ENCODE results near the gene F2RL1. TPM values are rescaled to one million over a fixed set of nuclear protein-coding genes. Genes with fewer than 3 reads are reported as not detected.
"Not testable (repeated sequence)": the region's sequence is repeated elsewhere in the genome, so short reads cannot be mapped to it uniquely, and the experiment has no call there.

F2RL1 gene
- total and polyA plus RNA-seq, 7 experiments from 2014 or later: 0.48 to 6.2 (median 3.2) TPM

- no peak for ATAC-seq
- Histone ChIP-seq H3K36me3 (ENCODE audit: control insufficient read depth in 2 of 3, insufficient read depth in 3 of 3, low read length in 3 of 3) (no peaks in the 10 kb centered on the region), H3K27me3 (ENCODE audit: control insufficient read depth in 2 of 2, insufficient read depth in 2 of 2, low read length in 2 of 2) (no peaks in the 10 kb centered on the region), H3K27ac (ENCODE audit: low read depth, low read length) (no peak overlapping the region), H3K9me3 (ENCODE audit: control insufficient read depth in 2 of 3, low read length in 3 of 3) (no peaks in the 10 kb centered on the region), H3K4me1 (ENCODE audit: control insufficient read depth in 2 of 2, insufficient read depth in 2 of 2, low read length in 2 of 2) (no peaks in the 10 kb centered on the region), H3K4me3 (ENCODE audit: low read length) (no peak overlapping the region)
- DNase-seq: no peak
- ChIA-PET CTCF (no interaction called here), POLR2A (no interaction called here)
- H3K27me3 Mint-ChIP-seq: peaks cover 0 to 16% (median 5%) of the 10 kb centered on the region in 5 donors
- H3K4me1 Mint-ChIP-seq: peaks cover 0 to 5% (median 0%) of the 10 kb centered on the region in 7 donors
- no peaks in the 10 kb centered on the region for H3K36me3 Mint-ChIP-seq
- no peak overlapping the region for H3K27ac Mint-ChIP-seq
- intact Hi-C loops (cut with micrococcal nuclease): no loop called here
- peaks cover 0 to 11% (median 4%) of the 10 kb centered on the region in 11 donors for H3K9me3 Mint-ChIP-seq
- no peak overlapping the region for H3K4me3 Mint-ChIP-seq
Measured at GRCh38 chr5:76811214-76811613, 7.6 kb upstream of the F2RL1 start.

- H3K36me3 Mint-ChIP-seq; H3K36me3 ChIP-seq (ENCODE audit: control insufficient read depth in 2 of 3, insufficient read depth in 3 of 3, low read length in 3 of 3); H3K27ac ChIP-seq (ENCODE audit: low read depth, low read length); CTCF ChIA-PET; intact Hi-C loops (cut with micrococcal nuclease); H3K9me3 ChIP-seq (ENCODE audit: control insufficient read depth in 2 of 3, low read length in 3 of 3); H3K4me1 ChIP-seq (ENCODE audit: control insufficient read depth in 2 of 2, insufficient read depth in 2 of 2, low read length in 2 of 2); H3K4me1 Mint-ChIP-seq; H3K4me3 ChIP-seq (ENCODE audit: low read length); H3K4me3 Mint-ChIP-seq; H3K27ac Mint-ChIP-seq; H3K27me3 ChIP-seq (ENCODE audit: control insufficient read depth in 2 of 2, insufficient read depth in 2 of 2, low read length in 2 of 2); POLR2A ChIA-PET; ATAC-seq; DNase-seq: not testable (repeated sequence)
- Mint-ChIP-seq H3K27me3 (peaks cover 0 to 26% (median 13%) of the 10 kb centered on the region in 5 donors), H3K9me3 (peaks cover 0 to 11% (median 4%) of the 10 kb centered on the region in 11 donors)
Measured at GRCh38 chr5:76812209-76812608, 6.6 kb upstream of the F2RL1 start.

- Histone ChIP-seq H3K27me3 (ENCODE audit: control insufficient read depth in 2 of 2, insufficient read depth in 2 of 2, low read length in 2 of 2) (no peaks in the 10 kb centered on the region), H3K4me1 (ENCODE audit: control insufficient read depth in 2 of 2, insufficient read depth in 2 of 2, low read length in 2 of 2) (peaks cover 0 to 6% of the 10 kb centered on the region in 2 donors), H3K4me3 (ENCODE audit: low read length) (no peak overlapping the region), H3K36me3 (ENCODE audit: control insufficient read depth in 2 of 3, insufficient read depth in 3 of 3, low read length in 3 of 3) (peaks cover 0 to 4% (median 0%) of the 10 kb centered on the region in 3 experiments), H3K9me3 (ENCODE audit: control insufficient read depth in 2 of 3, low read length in 3 of 3) (no peaks in the 10 kb centered on the region), H3K27ac (ENCODE audit: low read depth, low read length) (no peak overlapping the region)
- no peak overlapping the region for H3K4me3 Mint-ChIP-seq
- intact Hi-C loops (cut with micrococcal nuclease): no loop called here
- H3K4me1 Mint-ChIP-seq: peaks cover 6 to 10% (median 7%) of the 10 kb centered on the region in 7 donors
- POLR2A ChIA-PET: no interaction called here
- no peak for DNase-seq
- H3K27me3 Mint-ChIP-seq: peaks cover 0 to 43% (median 26%) of the 10 kb centered on the region in 5 donors
- CTCF ChIA-PET: no interaction called here
- ATAC-seq: no peak
- no peak overlapping the region for H3K27ac Mint-ChIP-seq
- peaks cover 0 to 11% (median 4%) of the 10 kb centered on the region in 11 donors for H3K9me3 Mint-ChIP-seq
- H3K36me3 Mint-ChIP-seq: no peaks in the 10 kb centered on the region
Measured at GRCh38 chr5:76813982-76814562, 4.8 kb upstream of the F2RL1 start.

- intact Hi-C loops (cut with micrococcal nuclease): loop anchor here in 1 of 2 donors (5.0 kb wide), 1 partner anchor 41 kb away; no protein-coding TSS in a partner anchor
- no peaks in the 10 kb centered on the region for H3K36me3 Mint-ChIP-seq
- no peaks in the 10 kb centered on the region for H3K27me3 ChIP-seq (ENCODE audit: control insufficient read depth in 2 of 2, insufficient read depth in 2 of 2, low read length in 2 of 2)
- no peaks in the 10 kb centered on the region for H3K9me3 ChIP-seq (ENCODE audit: control insufficient read depth in 2 of 3, low read length in 3 of 3)
- POLR2A ChIA-PET: no interaction called here
- ATAC-seq: no peak
- no peak for DNase-seq
- CTCF ChIA-PET: interaction anchor here (0.9 kb wide), 1 partner anchor 77 kb away, joined by 3 read pairs; no protein-coding TSS in a partner anchor
- no peak overlapping the region for H3K4me3 ChIP-seq (ENCODE audit: low read length)
- peaks cover 0 to 3% (median 0%) of the 10 kb centered on the region in 11 donors for H3K9me3 Mint-ChIP-seq
- H3K27ac Mint-ChIP-seq: no peak overlapping the region
- peaks cover 0 to 5% (median 0%) of the 10 kb centered on the region in 3 experiments for H3K36me3 ChIP-seq (ENCODE audit: control insufficient read depth in 2 of 3, insufficient read depth in 3 of 3, low read length in 3 of 3)
- H3K4me1 Mint-ChIP-seq: peaks cover 8 to 23% (median 16%) of the 10 kb centered on the region in 7 donors
- H3K4me3 Mint-ChIP-seq: no peak overlapping the region
- no peak overlapping the region for H3K27ac ChIP-seq (ENCODE audit: low read depth, low read length)
- H3K4me1 ChIP-seq (ENCODE audit: control insufficient read depth in 2 of 2, insufficient read depth in 2 of 2, low read length in 2 of 2): peaks cover 7 to 9% of the 10 kb centered on the region in 2 donors
- peaks cover 0 to 61% (median 26%) of the 10 kb centered on the region in 5 donors for H3K27me3 Mint-ChIP-seq
Measured at GRCh38 chr5:76816110-76816831, 2.6 kb upstream of the F2RL1 start.

GRCh38 chr5:76819851-76820525, 1.2 kb downstream of the F2RL1 start:
- H3K27me3 ChIP-seq (ENCODE audit: control insufficient read depth in 2 of 2, insufficient read depth in 2 of 2, low read length in 2 of 2): no peaks in the 10 kb centered on the region
- H3K9me3 Mint-ChIP-seq: peaks cover 0 to 11% (median 0%) of the 10 kb centered on the region in 11 donors
- peaks cover 0 to 68% (median 29%) of the 10 kb centered on the region in 5 donors for H3K27me3 Mint-ChIP-seq
- intact Hi-C loops (cut with micrococcal nuclease): loop anchor here (1.0 to 5.0 kb wide), 3 partner anchors 29 to 37 kb away; partner anchors contain the start of gene S100Z (in 1 of the 2)
- H3K36me3 ChIP-seq (ENCODE audit: control insufficient read depth in 2 of 3, insufficient read depth in 3 of 3, low read length in 3 of 3): peaks cover 0 to 5% (median 0%) of the 10 kb centered on the region in 3 experiments
- peak overlapping the region in 4 of 9 donors; percentile 5 to 58 (median 28) for H3K27ac Mint-ChIP-seq
- H3K27ac ChIP-seq (ENCODE audit: low read depth, low read length): no peak overlapping the region
- H3K36me3 Mint-ChIP-seq: peaks cover 0 to 9% (median 4%) of the 10 kb centered on the region in 5 donors
- DNase-seq (no peak), ATAC-seq (peak; percentile 27)
- no peaks in the 10 kb centered on the region for H3K9me3 ChIP-seq (ENCODE audit: control insufficient read depth in 2 of 3, low read length in 3 of 3)
- peaks cover 7 to 9% of the 10 kb centered on the region in 2 donors for H3K4me1 ChIP-seq (ENCODE audit: control insufficient read depth in 2 of 2, insufficient read depth in 2 of 2, low read length in 2 of 2)
- peak overlapping the region; percentile 80 to 93 (median 86) for H3K4me3 Mint-ChIP-seq
- POLR2A ChIA-PET: interaction anchor here (0.6 kb wide), 2 partner anchors 29 to 547 kb away, joined by 3 to 4 read pairs; partner anchors contain the start of gene S100Z
- peak overlapping the region; percentile 89 for H3K4me3 ChIP-seq (ENCODE audit: low read length)
- CTCF ChIA-PET: no interaction called here
- peaks cover 8 to 24% (median 16%) of the 10 kb centered on the region in 7 donors for H3K4me1 Mint-ChIP-seq

- ChIA-PET POLR2A (interaction anchor here (0.6 kb wide), 2 partner anchors 206 to 547 kb away, joined by 4 read pairs; no protein-coding TSS in a partner anchor), CTCF (no interaction called here)
- Histone ChIP-seq H3K9me3 (ENCODE audit: control insufficient read depth in 2 of 3, low read length in 3 of 3) (no peaks in the 10 kb centered on the region), H3K36me3 (ENCODE audit: control insufficient read depth in 2 of 3, insufficient read depth in 3 of 3, low read length in 3 of 3) (peaks cover 0 to 5% (median 0%) of the 10 kb centered on the region in 3 experiments), H3K4me3 (ENCODE audit: low read length) (no peak overlapping the region), H3K4me1 (ENCODE audit: control insufficient read depth in 2 of 2, insufficient read depth in 2 of 2, low read length in 2 of 2) (peaks cover 7 to 9% of the 10 kb centered on the region in 2 donors), H3K27me3 (ENCODE audit: control insufficient read depth in 2 of 2, insufficient read depth in 2 of 2, low read length in 2 of 2) (no peaks in the 10 kb centered on the region), H3K27ac (ENCODE audit: low read depth, low read length) (no peak overlapping the region)
- Mint-ChIP-seq H3K4me1 (peaks cover 8 to 24% (median 16%) of the 10 kb centered on the region in 7 donors), H3K27me3 (peaks cover 0 to 64% (median 26%) of the 10 kb centered on the region in 5 donors), H3K27ac (peak overlapping the region in 1 of 9 donors; percentile 58), H3K36me3 (peaks cover 0 to 9% (median 6%) of the 10 kb centered on the region in 5 donors), H3K9me3 (peaks cover 0 to 12% (median 0%) of the 10 kb centered on the region in 11 donors), H3K4me3 (peak overlapping the region in 9 of 10 donors; percentile 59 to 93 (median 86))
- intact Hi-C loops (cut with micrococcal nuclease): no loop called here
- ATAC-seq: no peak
- DNase-seq: no peak
Measured at GRCh38 chr5:76820526-76820890, 1.7 kb downstream of the F2RL1 start.

Measured in naive thymus-derived CD4-positive, alpha-beta T cell (primary cell).